Astrocyte of the spinal cord (primary cell): ENCODE measurements around the gene PINK1.
A peak's percentile ranks its signal among the peaks of the same experiment; 100 is the strongest.

Experiments used
- DNase-seq: peaks from one replicate; pipeline ENCODE4 v3.0.0; 2011; ENCODE audit warnings: low read depth, low spot score
- H3K4me3 ChIP-seq: 2 replicates; pipeline ENCODE4 v1.5.1; 2011; ENCODE audit warnings: low read depth, mild to moderate bottlenecking, low read length, moderate library complexity
- CTCF ChIP-seq: IDR thresholded peaks from 2 replicates; pipeline ENCODE4 v1.5.1; 2012; ENCODE audit warnings: low read depth, mild to moderate bottlenecking, low read length, inconsistent platforms
- in situ Hi-C: cut with HindIII; loops from 2 replicates; pipeline ENCODE4 v1.10.0; 2017; ENCODE audit warnings: low sequenced_read_pairs

The PINK1 gene

GRCh38 chr1:20660847-20661206, 27.6 kb downstream of the PINK1 start:
- no peak for DNase-seq
- H3K4me3 ChIP-seq: peak overlapping the region; percentile 97
- no peak for TF ChIP-seq CTCF
- in situ Hi-C loops: no loop called here

GRCh38 chr1:20661207-20662109, 28.2 kb downstream of the PINK1 start, which contains the start of gene DDOST:
DDOST (minus strand) TSS chr1:20661369; CDS start chr1:20661350, 19 bp downstream.
- in situ Hi-C loops: no loop called here
- peak; percentile 51 for TF ChIP-seq CTCF
- H3K4me3 ChIP-seq: peak within 1 kb of the TSS; percentile 97
- DNase-seq: peak; percentile 99

GRCh38 chr1:20662110-20662475, 28.8 kb downstream of the PINK1 start:
- H3K4me3 ChIP-seq: peak overlapping the region; percentile 97
- in situ Hi-C loops: no loop called here
- TF ChIP-seq CTCF: no peak
- DNase-seq: no peak

GRCh38 chr1:20663365-20663764, 30.1 kb downstream of the PINK1 start:
- in situ Hi-C loops: no loop called here
- H3K4me3 ChIP-seq: no peak overlapping the region
- TF ChIP-seq CTCF: no peak
- DNase-seq: no peak

- H3K4me3 ChIP-seq: no peak overlapping the region
- TF ChIP-seq CTCF: no peak
- no peak for DNase-seq
- in situ Hi-C loops: no loop called here
These were observed 30.9 kb downstream of the PINK1 start for GRCh38 chr1:20663969-20664715.

GRCh38 chr1:20665726-20666125, 32.5 kb downstream of the PINK1 start:
- DNase-seq: no peak
- in situ Hi-C loops: no loop called here

More at GRCh38 chr1:20665726-20666125, 32.5 kb downstream of the PINK1 start:
- H3K4me3 ChIP-seq: no peak overlapping the region
- TF ChIP-seq CTCF: no peak
